GM15510 (cell line): ENCODE results near the gene CETN2.

Experiments used
- POLR2A ChIP-seq: IDR thresholded peaks from 3 replicates; pipeline ENCODE4 v1.6.1; 2011; ENCODE audit warnings: borderline replicate concordance; ENCODE audit not compliant: insufficient read length; ENCODE audit errors: extremely low read depth

CETN2 gene

GRCh38 chrX:152844256-152844655 lies 13.7 kb upstream of the CETN2 start:
- no peak for TF ChIP-seq POLR2A

GRCh38 chrX:152843852-152844251 lies 13.3 kb upstream of the CETN2 start:
- TF ChIP-seq POLR2A, result no peak

GRCh38 chrX:152842772-152843338 lies 12.3 kb upstream of the CETN2 start:
- TF ChIP-seq POLR2A, result no peak

GRCh38 chrX:152833378-152833777 lies 2.8 kb upstream of the CETN2 start:
- no peak for TF ChIP-seq POLR2A

- TF ChIP-seq POLR2A, result no peak
These were observed 2.0 kb upstream of the CETN2 start for GRCh38 chrX:152832520-152832919.

GRCh38 chrX:152831391-152831790 lies 834 bp upstream of the CETN2 start:
- TF ChIP-seq POLR2A, result no peak

- TF ChIP-seq POLR2A, result no peak
These were observed 5.6 kb downstream of the CETN2 start for GRCh38 chrX:152824841-152825374.

- no peak for TF ChIP-seq POLR2A
These were observed 6.9 kb downstream of the CETN2 start for GRCh38 chrX:152823657-152824056.

DNA sequence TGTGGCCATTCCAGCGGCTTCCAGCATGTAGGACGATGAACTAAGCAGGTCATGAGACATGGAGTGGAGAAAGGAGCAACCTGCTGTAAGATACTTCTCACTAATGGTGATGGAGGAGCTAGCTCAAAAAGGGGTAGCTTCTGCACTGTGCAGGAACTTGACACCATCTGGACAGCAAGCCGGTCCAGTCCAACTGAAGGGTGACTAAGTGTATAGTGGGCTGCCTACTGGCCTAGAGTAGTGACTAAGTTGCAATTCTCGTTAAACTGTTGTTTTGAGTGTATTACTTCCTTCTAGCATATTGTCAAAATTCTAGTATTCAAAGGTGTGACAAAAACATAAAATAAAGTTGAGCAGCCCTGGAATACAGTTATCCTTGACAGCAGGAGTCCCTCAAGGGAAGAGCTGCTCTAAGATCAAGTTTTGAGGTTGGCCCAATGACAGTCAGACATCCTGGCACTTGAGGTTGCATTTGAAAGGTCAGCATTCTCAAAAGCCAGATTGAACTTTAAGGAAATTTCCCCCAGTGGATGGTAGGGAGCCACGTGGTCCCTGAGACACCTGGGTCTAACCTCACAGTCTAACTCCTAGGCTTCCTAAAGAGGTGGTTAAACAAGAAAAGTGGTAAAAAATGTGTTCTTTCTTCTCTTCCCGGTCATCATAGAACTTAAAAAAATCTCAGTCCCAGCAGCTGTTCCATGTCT lies 8.0 kb downstream of the CETN2 start:
- TF ChIP-seq POLR2A, result no peak

- no peak for TF ChIP-seq POLR2A
These were observed 9.3 kb downstream of the CETN2 start for GRCh38 chrX:152821145-152821765.

GRCh38 chrX:152819732-152820131 lies 10.8 kb downstream of the CETN2 start:
- no peak for TF ChIP-seq POLR2A

- no peak for TF ChIP-seq POLR2A
These were observed 11.3 kb downstream of the CETN2 start for GRCh38 chrX:152819266-152819665.

GRCh38 chrX:152818356-152818755 lies 12.2 kb downstream of the CETN2 start:
- no peak for TF ChIP-seq POLR2A

GRCh38 chrX:152817078-152817764 lies 13.3 kb downstream of the CETN2 start:
- TF ChIP-seq POLR2A, result no peak

- no peak for TF ChIP-seq POLR2A
These were observed 16.5 kb downstream of the CETN2 start for GRCh38 chrX:152814048-152814447.

DNA sequence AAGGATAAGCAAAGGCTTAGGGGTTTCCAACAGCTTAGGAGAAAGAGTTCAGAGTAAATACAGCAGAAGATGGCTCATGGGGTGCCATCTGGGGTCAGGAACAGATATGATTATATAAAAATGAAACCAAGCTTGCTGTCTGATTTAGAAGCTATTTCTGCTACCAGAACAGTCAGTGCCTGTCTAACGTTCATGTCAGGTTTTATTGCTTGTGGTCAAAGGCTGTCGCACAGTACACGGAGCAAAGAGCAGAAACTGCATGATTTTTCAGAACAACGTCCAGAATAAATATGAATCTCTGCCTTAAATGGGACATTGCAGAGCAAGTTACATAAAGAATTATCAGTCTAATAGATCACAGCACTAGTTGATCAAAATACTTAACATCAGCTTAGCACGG lies 17.4 kb downstream of the CETN2 start:
- TF ChIP-seq POLR2A, result no peak

DNA sequence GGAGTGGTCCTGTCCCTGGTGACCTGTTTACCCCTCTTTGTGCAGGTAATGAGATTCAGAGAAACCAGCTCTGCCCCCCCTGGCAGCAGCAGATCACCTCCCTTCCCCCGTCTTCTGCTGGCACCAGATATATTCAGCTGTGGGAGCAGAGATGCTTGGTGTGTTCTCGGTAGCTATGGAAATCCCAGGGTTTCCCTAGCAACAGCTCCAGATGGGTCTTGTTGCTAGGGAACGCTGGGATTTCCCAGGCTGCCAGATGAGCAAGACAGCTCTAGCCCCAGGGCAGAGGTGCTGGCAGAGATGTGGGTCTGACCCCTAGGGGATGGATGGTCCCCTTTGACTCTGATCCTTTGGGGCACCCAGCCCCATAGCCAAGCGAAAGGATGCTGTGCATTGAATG lies 20.2 kb downstream of the CETN2 start:
- no peak for TF ChIP-seq POLR2A
